Measurements from ENCODE around the gene BTBD2.

Gene BTBD2

GRCh38 chr19:2033825-2034159 lies 18.3 kb upstream of the BTBD2 start:
- TF ChIP-seq, protein P1, sequence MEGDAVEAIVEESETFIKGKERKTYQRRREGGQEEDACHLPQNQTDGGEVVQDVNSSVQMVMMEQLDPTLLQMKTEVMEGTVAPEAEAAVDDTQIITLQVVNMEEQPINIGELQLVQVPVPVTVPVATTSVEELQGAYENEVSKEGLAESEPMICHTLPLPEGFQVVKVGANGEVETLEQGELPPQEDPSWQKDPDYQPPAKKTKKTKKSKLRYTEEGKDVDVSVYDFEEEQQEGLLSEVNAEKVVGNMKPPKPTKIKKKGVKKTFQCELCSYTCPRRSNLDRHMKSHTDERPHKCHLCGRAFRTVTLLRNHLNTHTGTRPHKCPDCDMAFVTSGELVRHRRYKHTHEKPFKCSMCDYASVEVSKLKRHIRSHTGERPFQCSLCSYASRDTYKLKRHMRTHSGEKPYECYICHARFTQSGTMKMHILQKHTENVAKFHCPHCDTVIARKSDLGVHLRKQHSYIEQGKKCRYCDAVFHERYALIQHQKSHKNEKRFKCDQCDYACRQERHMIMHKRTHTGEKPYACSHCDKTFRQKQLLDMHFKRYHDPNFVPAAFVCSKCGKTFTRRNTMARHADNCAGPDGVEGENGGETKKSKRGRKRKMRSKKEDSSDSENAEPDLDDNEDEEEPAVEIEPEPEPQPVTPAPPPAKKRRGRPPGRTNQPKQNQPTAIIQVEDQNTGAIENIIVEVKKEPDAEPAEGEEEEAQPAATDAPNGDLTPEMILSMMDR (IDR thresholded peaks at IDR 0.05; ENCODE audit: insufficient read depth, low read length, poor library complexity, severe bottlenecking), result no peak
- peaks cover 5% of the 10 kb centered on the region for H3K36me3 ChIP-seq (ENCODE audit: control insufficient read depth, insufficient read depth, low read length)
- no peak for DNase-seq (ENCODE audit: extremely low read depth, insufficient read length)
- H3K4me3 ChIP-seq (replicated peaks; ENCODE audit: low read depth, low read length), result no peak overlapping the region
- H3K27me3 ChIP-seq (replicated peaks; ENCODE audit: control insufficient read depth, insufficient read depth, low read length), result no peaks in the 10 kb centered on the region

- Histone ChIP-seq H3K27me3 (replicated peaks; ENCODE audit: control insufficient read depth, insufficient read depth, low read length) (no peaks in the 10 kb centered on the region), H3K36me3 (ENCODE audit: control insufficient read depth, insufficient read depth, low read length) (no peaks in the 10 kb centered on the region), H3K4me3 (replicated peaks; ENCODE audit: low read depth, low read length) (no peak overlapping the region)
- TF ChIP-seq, protein P1 (IDR thresholded peaks at IDR 0.05; ENCODE audit: insufficient read depth, low read length, poor library complexity, severe bottlenecking), result no peak
- DNase-seq (ENCODE audit: extremely low read depth, insufficient read length), result no peak
Observed at GRCh38 chr19:2033115-2033824, 17.8 kb upstream of the BTBD2 start.

DNA sequence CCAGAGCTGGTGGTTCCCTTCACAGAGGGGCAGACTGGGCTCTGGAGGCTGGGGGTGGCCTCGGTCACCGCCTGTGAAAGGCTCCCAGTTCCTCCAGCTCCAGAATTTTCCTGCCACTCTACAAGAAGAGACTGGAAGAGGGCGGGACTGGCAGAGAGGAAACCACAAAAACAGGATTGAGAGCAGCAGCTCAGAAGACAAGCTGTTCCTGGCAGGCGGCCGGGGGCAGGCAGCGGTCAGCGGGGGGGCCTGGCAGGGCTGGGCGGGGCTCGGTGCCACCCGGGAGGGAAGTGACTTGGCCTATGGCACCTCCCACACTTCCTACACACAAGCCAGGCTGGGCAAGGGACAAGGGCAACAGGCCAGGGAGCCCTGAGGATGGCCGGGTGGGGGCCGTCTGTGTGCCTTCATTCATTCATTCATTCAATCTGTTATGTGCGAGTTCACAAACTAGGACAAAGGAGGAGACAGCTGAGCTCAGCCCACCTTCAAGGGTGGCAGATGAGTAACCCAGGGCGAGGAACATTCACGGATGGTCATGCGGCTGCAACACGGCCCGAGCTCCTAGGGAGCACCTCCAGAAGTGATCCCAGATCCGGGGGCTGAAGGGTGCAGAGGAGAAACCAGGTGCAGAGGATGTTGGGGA lies 16.9 kb upstream of the BTBD2 start:
- Histone ChIP-seq H3K27me3 (replicated peaks; ENCODE audit: control insufficient read depth, insufficient read depth, low read length) (no peaks in the 10 kb centered on the region), H3K4me3 (replicated peaks; ENCODE audit: low read depth, low read length) (no peak overlapping the region), H3K36me3 (ENCODE audit: control insufficient read depth, insufficient read depth, low read length) (no peaks in the 10 kb centered on the region)
- TF ChIP-seq, protein P1 (IDR thresholded peaks at IDR 0.05; ENCODE audit: insufficient read depth, low read length, poor library complexity, severe bottlenecking), result no peak
- DNase-seq (ENCODE audit: extremely low read depth, insufficient read length), result no peak

DNA sequence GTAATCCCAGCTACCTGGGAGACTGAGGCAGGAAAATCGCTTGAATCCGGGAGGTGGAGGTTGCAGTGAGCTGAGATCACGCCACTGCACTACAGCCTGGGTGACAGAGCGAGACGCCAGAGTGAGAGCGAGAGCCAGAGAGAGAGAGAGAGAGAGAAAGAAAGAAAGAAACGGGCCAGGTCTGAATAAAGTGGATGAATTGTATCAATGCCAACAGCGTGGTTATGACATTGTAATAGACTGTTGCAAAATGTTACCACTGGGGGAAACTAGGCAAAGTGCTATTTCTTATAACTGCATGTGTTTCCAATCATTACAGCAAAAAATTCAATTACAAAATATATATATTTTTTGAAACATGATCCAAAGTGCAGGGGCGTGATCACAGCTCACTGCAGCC lies 11.8 kb upstream of the BTBD2 start:
- TF ChIP-seq, protein P1 (IDR thresholded peaks at IDR 0.05; ENCODE audit: insufficient read depth, low read length, poor library complexity, severe bottlenecking), result no peak
- no peaks in the 10 kb centered on the region for H3K36me3 ChIP-seq (ENCODE audit: control insufficient read depth, insufficient read depth, low read length)
- no peak overlapping the region for H3K4me3 ChIP-seq (replicated peaks; ENCODE audit: low read depth, low read length)
- H3K27me3 ChIP-seq (replicated peaks; ENCODE audit: control insufficient read depth, insufficient read depth, low read length), result no peaks in the 10 kb centered on the region
- DNase-seq (ENCODE audit: extremely low read depth, insufficient read length), result no peak

- Histone ChIP-seq H3K27me3 (replicated peaks; ENCODE audit: control insufficient read depth, insufficient read depth, low read length) (no peaks in the 10 kb centered on the region), H3K4me3 (replicated peaks; ENCODE audit: low read depth, low read length) (no peak overlapping the region), H3K36me3 (ENCODE audit: control insufficient read depth, insufficient read depth, low read length) (no peaks in the 10 kb centered on the region)
- TF ChIP-seq, protein P1 (IDR thresholded peaks at IDR 0.05; ENCODE audit: insufficient read depth, low read length, poor library complexity, severe bottlenecking), result no peak
- DNase-seq (ENCODE audit: extremely low read depth, insufficient read length), result no peak
Observed at GRCh38 chr19:2026770-2027169, 11.3 kb upstream of the BTBD2 start.

Measured in GM06990 (cell line).